ENCODE data around the gene TUBAL3. TPM values are rescaled to one million over a fixed set of nuclear protein-coding genes. Genes with fewer than 3 reads are reported as not detected.

Gene TUBAL3
- total RNA-seq, 1 experiment from 2014 or later, result 0.98 TPM

DNA sequence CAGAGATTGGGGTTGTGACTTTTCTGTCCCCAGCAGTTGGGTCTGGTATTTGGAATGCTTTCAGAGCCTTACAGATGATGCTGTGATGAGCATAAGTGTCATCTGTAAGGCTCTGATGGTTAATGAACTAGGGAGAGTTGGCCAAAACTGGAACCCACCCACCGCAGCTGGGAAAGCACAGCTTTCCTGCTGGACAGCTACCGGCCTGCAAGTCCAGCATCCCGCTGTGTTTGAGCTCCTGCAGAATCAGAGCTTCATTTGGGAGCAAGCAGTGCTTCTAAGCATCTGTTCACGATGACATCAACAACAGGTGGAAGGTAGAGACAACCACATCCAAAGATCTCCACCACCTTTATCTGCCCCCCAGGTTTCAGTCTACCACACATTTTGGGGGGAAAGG, 28.2 kb downstream of the TUBAL3 start:
- H3K9me2 ChIP-seq (ENCODE audit: insufficient read depth), result no peaks in the 10 kb centered on the region
- H3K79me2 ChIP-seq (ENCODE audit: insufficient read depth, low read length), result no peaks in the 10 kb centered on the region
- no peak overlapping the region for H2AFZ ChIP-seq (ENCODE audit: low read depth, low read length, poor library complexity, severe bottlenecking)
- H3K4me1 ChIP-seq (ENCODE audit: control insufficient read depth in 1 of 2, insufficient read depth in 2 of 2, low read length in 2 of 2), result no peaks in the 10 kb centered on the region
- no peak overlapping the region for H3K4me3 ChIP-seq (replicated peaks in 1 of 2; ENCODE audit: low read depth in 1 of 2, low read length in 2 of 2)
- TF ChIP-seq JUND (IDR thresholded peaks at IDR 0.05) (no peak), FOSL1 (IDR thresholded peaks at IDR 0.05; ENCODE audit: low read depth) (no peak), CTCF (IDR thresholded peaks at IDR 0.05 in 2 of 3, conservative IDR thresholded peaks at IDR 0.05 in 1 of 3; ENCODE audit: borderline replicate concordance in 1 of 3, insufficient read depth in 1 of 3, low read depth in 2 of 3, low read length in 2 of 3) (no peak), ZBTB33 (IDR thresholded peaks at IDR 0.05; ENCODE audit: extremely low read depth, insufficient replicate concordance, low read length) (no peak), SRF (IDR thresholded peaks at IDR 0.05; ENCODE audit: low read depth) (no peak)
- CTCF ChIA-PET, result no interaction called here
- no peaks in the 10 kb centered on the region; the same call in 1 of the 2 replicates for H3K27me3 ChIP-seq (ENCODE audit: insufficient read depth, low read length)
- no peak overlapping the region for H3K27ac ChIP-seq (ENCODE audit: low read depth, low read length)
- POLR2A ChIA-PET, result no interaction called here
- no peak for ATAC-seq
- no peak overlapping the region for H3K9ac ChIP-seq (ENCODE audit: low read length)
- no peaks in the 10 kb centered on the region for H4K20me1 ChIP-seq (ENCODE audit: insufficient read depth)
- no peak for DNase-seq (ENCODE audit: low read depth, low spot score)
- BruUV-seq (replicated peaks), result no TSS peak
- no peaks in the 10 kb centered on the region for H3K9me3 ChIP-seq (ENCODE audit: control insufficient read depth in 1 of 2, insufficient read depth in 1 of 2, low read depth in 1 of 2, low read length in 2 of 2)
- RAD21 ChIA-PET (ENCODE audit: low non-redundant PET in 1 of 2, low total read pairs in 2 of 2, uncharacterized antibody in 2 of 2, unreplicated experiment in 2 of 2), result no interaction called here
- no peak overlapping the region for H3K4me2 ChIP-seq (ENCODE audit: low read length)
- intact Hi-C loops (cut with micrococcal nuclease), result no loop called here
- H3K36me3 ChIP-seq (ENCODE audit: control insufficient read depth in 1 of 2, insufficient read depth in 2 of 2, low read length in 2 of 2), result no peaks in the 10 kb centered on the region

All from HCT116 (cell line).